K562 (cell line): ENCODE data around the gene OXLD1. TPM values are rescaled to one million over a fixed set of nuclear protein-coding genes. Genes with fewer than 3 reads are reported as not detected.

Experiments
- ATAC-seq: fragments of 200-7000 bp; cut with Tn5 transposase; 3 replicates; pipeline ENCODE4 v1.9.1; 2020; ENCODE audit warnings: moderate library complexity
- BruUV-seq: library from RNA; stranded (reverse); fragments of 400-500 nt; replicated peaks from 2 replicates; lab custom pipeline; 2021; lab: Mats Ljungman, UMichigan
- CTCF ChIA-PET: fragments of 300-600 bp; formaldehyde crosslinking; extraction: SDS; loops from one replicate; lab custom pipeline; 2021; ENCODE audit warnings: low intra/inter-chr PET ratio; lab: Yijun Ruan, JAX
- POLR2A ChIA-PET: fragments of 300-600, 350-650 bp; sonication (Branson Sonifier 250); formaldehyde crosslinking; extraction: SDS; loops from one replicate; lab custom pipeline; 2021; ENCODE audit warnings: antibody characterized with exemption, inconsistent platforms; lab: Yijun Ruan, JAX
- DNase-seq, 4 experiments: peaks; one replicate each; pipeline versions ENCODE4 v3.0.0 to v3.0.0-alpha.2; 2011 to 2018; ENCODE audit warnings: low spot score in 3 of 4, mixed read lengths in 3 of 4; ENCODE audit errors: extremely low read depth in 1 of 4
- FAIRE-seq: peaks from 2 replicates; lab custom pipeline; 2011; peaks lifted over from hg19 to GRCh38; lab: Jason Lieb, UNC
- H2AFZ ChIP-seq: 2 replicates; pipeline ENCODE4 v1.6.0; 2011; ENCODE audit warnings: low read depth, low read length, control low read depth, inconsistent platforms
- H3K27ac ChIP-seq: fragments of 200-600 bp; 3 replicates; pipeline ENCODE4 v1.8.0; 2011; ENCODE audit warnings: low read depth, mild to moderate bottlenecking, control low read depth, inconsistent platforms, low read length, moderate library complexity, mixed read lengths; ENCODE audit errors: extremely low read depth
- H3K27me3 ChIP-seq, 2 experiments: fragments of 300-600 bp in 1 of 2; 2 replicates in 1 of 2; 3 replicates in 1 of 2; pipeline versions ENCODE4 v1.6.0 to v1.8.0; 2011; ENCODE audit warnings: inconsistent platforms in 2 of 2, low read length in 2 of 2, mild to moderate bottlenecking in 1 of 2, mixed read lengths in 1 of 2, moderate library complexity in 1 of 2; ENCODE audit not compliant: control insufficient read depth in 2 of 2, insufficient read depth in 2 of 2
- H3K36me3 ChIP-seq: fragments of 300-600 bp; 3 replicates; pipeline ENCODE4 v1.8.0; 2011; ENCODE audit warnings: mild to moderate bottlenecking, low read length, inconsistent platforms; ENCODE audit not compliant: control insufficient read depth, insufficient read depth
- H3K4me1 ChIP-seq, 2 experiments: fragments of 200-600 bp in 1 of 2; replicated peaks in 1 of 2; 2 replicates in 1 of 2; 3 replicates in 1 of 2; pipeline versions ENCODE4 v1.5.1 to v1.8.0; 2011; ENCODE audit warnings: inconsistent platforms in 2 of 2, low read length in 2 of 2, mild to moderate bottlenecking in 1 of 2, mixed read lengths in 1 of 2, moderate library complexity in 1 of 2; ENCODE audit not compliant: control insufficient read depth in 2 of 2, insufficient read depth in 2 of 2
- H3K4me2 ChIP-seq: 2 replicates; pipeline ENCODE4 v1.6.1; 2011; ENCODE audit warnings: low read length, control low read depth, inconsistent platforms, mixed read lengths; ENCODE audit not compliant: insufficient read depth
- H3K4me3 ChIP-seq: fragments of 200-600 bp; sonication (generic), shearing (Covaris generic); 2 replicates; pipeline ENCODE4 v1.5.1; 2016; ENCODE audit warnings: control low read depth, inconsistent platforms
- H3K79me2 ChIP-seq: fragments of 200-600 bp; 3 replicates; pipeline ENCODE4 v1.8.0; 2011; ENCODE audit warnings: low read length, inconsistent platforms; ENCODE audit not compliant: control insufficient read depth, insufficient read depth
- H3K9ac ChIP-seq, 2 experiments: 2 replicates each; pipeline versions ENCODE4 v1.6.0 to v1.6.1; 2011; ENCODE audit warnings: low read depth in 2 of 2, low read length in 2 of 2, control low read depth in 1 of 2, inconsistent platforms in 1 of 2, mild to moderate bottlenecking in 1 of 2, mixed read lengths in 1 of 2; ENCODE audit not compliant: insufficient read depth in 1 of 2
- H3K9me1 ChIP-seq: one replicate; pipeline ENCODE4 v1.6.0; 2011; ENCODE audit warnings: inconsistent platforms, mild to moderate bottlenecking, low read length, moderate library complexity; ENCODE audit not compliant: control insufficient read depth, insufficient read depth
- H3K9me3 ChIP-seq: replicated peaks from 2 replicates; pipeline ENCODE4 v1.5.1; 2011; ENCODE audit warnings: low read depth, low read length, inconsistent platforms; ENCODE audit not compliant: control insufficient read depth, insufficient read depth
- H4K20me1 ChIP-seq: replicated peaks from 2 replicates; pipeline ENCODE4 v1.6.1; 2011; ENCODE audit warnings: low read length, inconsistent platforms, mixed read lengths; ENCODE audit not compliant: control insufficient read depth, insufficient read depth
- ARNT ChIP-seq, 2 experiments: fragments of 450-650 bp; IDR thresholded peaks; 2 replicates each; pipeline ENCODE4 v1.6.1; 2016; ENCODE audit warnings: mild to moderate bottlenecking in 1 of 2
- CREB1 ChIP-seq, 2 experiments: sonication (generic) in 1 of 2; formaldehyde crosslinking in 1 of 2; IDR thresholded peaks; 2 replicates each; pipeline versions ENCODE4 v1.6.1 to v1.8.0; 2012 to 2022; ENCODE audit warnings: inconsistent platforms in 1 of 2, mild to moderate bottlenecking in 1 of 2, missing genetic modification reagents in 1 of 2, moderate library complexity in 1 of 2
- EP300 ChIP-seq: IDR thresholded peaks from 2 replicates; pipeline ENCODE4 v1.6.1; 2012; ENCODE audit warnings: low read length, improper control_type of control experiment
- EP400 ChIP-seq: fragments of 450-650 bp; IDR thresholded peaks from 2 replicates; pipeline ENCODE4 v1.6.1; 2017; ENCODE audit warnings: antibody characterized with exemption, mild to moderate bottlenecking, moderate library complexity
- FOXA3 ChIP-seq, 2 experiments: fragments of 450-650 bp in 1 of 2; sonication (generic) in 1 of 2; formaldehyde crosslinking; IDR thresholded peaks in 1 of 2; conservative IDR thresholded peaks in 1 of 2; 2 replicates each; pipeline versions ENCODE4 v1.4.0 to v1.8.0; 2020 to 2022; ENCODE audit warnings: mild to moderate bottlenecking in 2 of 2, missing genetic modification reagents in 1 of 2
- GABPB2 ChIP-seq: fragments of 250-450 bp; sonication (Bioruptor Pico); conservative IDR thresholded peaks from 2 replicates; pipeline ENCODE4 v1.5.1; 2021; ENCODE audit warnings: mild to moderate bottlenecking
- KLF16 ChIP-seq: IDR thresholded peaks from 2 replicates; pipeline ENCODE4 v1.6.1; 2016; ENCODE audit warnings: antibody characterized with exemption
- MAX ChIP-seq: sonication (generic); formaldehyde crosslinking; IDR thresholded peaks from 2 replicates; pipeline ENCODE4 v1.9.0; 2022; ENCODE audit warnings: mild to moderate bottlenecking, missing genetic modification reagents
- NCOA2 ChIP-seq, 2 experiments: fragments of 450-650 bp; IDR thresholded peaks; 2 replicates each; pipeline ENCODE4 v1.6.1; 2018; ENCODE audit warnings: mild to moderate bottlenecking in 2 of 2, moderate library complexity in 1 of 2; ENCODE audit not compliant: partially characterized antibody in 2 of 2
- PREB ChIP-seq: sonication (generic); formaldehyde crosslinking; IDR thresholded peaks from 2 replicates; pipeline ENCODE4 v1.8.1; 2023; ENCODE audit warnings: mild to moderate bottlenecking, missing genetic modification reagents
- PURB ChIP-seq: sonication (generic); formaldehyde crosslinking; IDR thresholded peaks from 2 replicates; pipeline ENCODE4 v1.9.0; 2021; ENCODE audit warnings: low read depth, mild to moderate bottlenecking, missing genetic modification reagents
- SMC3 ChIP-seq: conservative IDR thresholded peaks from 2 replicates; pipeline ENCODE4 v1.6.1; 2011; ENCODE audit warnings: low read depth, low read length, improper control_type of control experiment; ENCODE audit not compliant: insufficient read depth
- USF2 ChIP-seq: sonication (generic); formaldehyde crosslinking; IDR thresholded peaks from 2 replicates; pipeline ENCODE4 v1.5.0; 2020; ENCODE audit warnings: missing genetic modification reagents
- ZKSCAN8 ChIP-seq: fragments of 200-800 bp; sonication (Bioruptor generic); IDR thresholded peaks from 2 replicates; pipeline ENCODE4 v1.6.1; 2016; ENCODE audit warnings: missing genetic modification characterization, missing compliant biosample characterization
- ZNF232 ChIP-seq: sonication (generic); formaldehyde crosslinking; IDR thresholded peaks from 2 replicates; pipeline ENCODE4 v1.8.0; 2022; ENCODE audit warnings: mild to moderate bottlenecking, missing genetic modification reagents
- ZNF75A ChIP-seq: fragments of 450-650 bp; formaldehyde crosslinking; IDR thresholded peaks from 2 replicates; pipeline ENCODE4 v1.4.0; 2020; ENCODE audit warnings: mild to moderate bottlenecking
- WGBS: fragments of 100-300 bp; shearing (Covaris generic); methylation state at CpG from one replicate; pipeline ENCODE4 v1.1.6; 2016; ENCODE audit warnings: low coverage, mixed read lengths; ENCODE audit not compliant: insufficient coverage; ENCODE audit errors: missing lambda C conversion rate; 5-methylcytosine and 5-hydroxymethylcytosine counted together
- in situ Hi-C: fragments of 300-500 bp; cut with MboI; formaldehyde crosslinking; loops from 4 replicates; pipeline ENCODE4 v1.15.0; 2018; ENCODE audit warnings: inconsistent platforms, mixed read lengths
- intact Hi-C: fragments of 100-400 bp; cut with micrococcal nuclease; formaldehyde crosslinking; loops from 2 replicates; pipeline ENCODE4 v1.14.2; 2022
- polyA plus RNA-seq, 8 experiments: library from polyadenylated mRNA; depleted of rRNA in 4 of 8; stranded (reverse) in 5 of 8; unstranded in 3 of 8; fragments of >200 nt; fragmentation: Nextera tagmentation in 2 of 8; fragmentation: Illumina TruSeq in 1 of 8; extraction: Ambion mirVana in 2 of 8; extraction: Trizol in 1 of 8; gene quantifications; 2 replicates each; pipeline versions ENCODE4 v1.2.1 to v1.2.3, GENCODE V29; 2011 to 2014; ENCODE audit warnings: inconsistent platforms in 1 of 8, missing spikeins in 1 of 8
- total RNA-seq, 7 experiments: library from RNA; depleted of rRNA in 6 of 7; stranded (reverse); fragments of >200 nt in 6 of 7; fragmentation: Illumina TruSeq in 2 of 7; extraction: Trizol in 2 of 7; gene quantifications; 2 replicates each; pipeline versions ENCODE4 v1.2.1 to v1.2.3, GENCODE V29; 2011 to 2021; ENCODE audit warnings: low replicate concordance in 1 of 7
- TF ChIP-seq, protein P1 (sequence below): fragments of 250-450 bp; sonication (Bioruptor Pico); IDR thresholded peaks from 2 replicates; pipeline ENCODE4 v1.4.0; 2020; ENCODE audit warnings: mild to moderate bottlenecking, moderate library complexity

OXLD1 gene
- total and polyA plus RNA-seq, 9 of the 15 experiments (the other 6 are each of a cell fraction or from before 2014, with no cell fraction given) = 4.4 to 115 (median 29.3) TPM

- no peaks in the 10 kb centered on the region for H3K9me3 ChIP-seq
- peak overlapping the region; percentile 94 to 96 for H3K9ac ChIP-seq
- ChIA-PET CTCF (no interaction called here), POLR2A (interaction anchor here (0.6 to 3.5 kb wide), 10 partner anchors 9 to 1079 kb away, joined by 3 to 39 read pairs (median 6); partner anchors contain the start of genes CCDC137, MRPL12 and OXLD1)
- peaks cover 59% of the 10 kb centered on the region; the same call in 2 of the 3 replicates for H3K36me3 ChIP-seq
- H3K4me2 ChIP-seq = peak overlapping the region; percentile 96
- peak overlapping the region; percentile 95 for H3K27ac ChIP-seq
- H3K79me2 ChIP-seq = peaks cover 55% of the 10 kb centered on the region
- no peak overlapping the region for H2AFZ ChIP-seq
- intact Hi-C loops = no loop called here
- H3K4me1 ChIP-seq = peaks cover 13 to 66% of the 10 kb centered on the region in 2 experiments
- WGBS = under 1% methylated on average over 16 of the region's 16 CpGs
- H3K9me1 ChIP-seq = peaks cover 6% of the 10 kb centered on the region
- H4K20me1 ChIP-seq = peaks cover 16% of the 10 kb centered on the region; the same call in 1 of the 2 replicates
- TSS peak; percentile 68 for BruUV-seq
- H3K4me3 ChIP-seq = peak overlapping the region; percentile 96
- DNase-seq = peak in 2 of 4 experiments; percentile 61 to 68
- H3K27me3 ChIP-seq = no peaks in the 10 kb centered on the region
- peak; percentile 44 for FAIRE-seq
- ATAC-seq = no peak
- in situ Hi-C loops = no loop called here
- TF ChIP-seq ARNT (IDR thresholded peaks at IDR 0.05) (peak in 1 of 2 experiments; percentile 51; a peak in 1 of 4 replicates), EP300 (no peak), CREB1 (IDR thresholded peaks at IDR 0.05) (no peak), CREB1 (CRISPR knock-in tag; IDR thresholded peaks at IDR 0.05) (peak; percentile 37; the same call in 1 of the 2 replicates), NCOA2 (IDR thresholded peaks at IDR 0.05; ENCODE audit: partially characterized antibody in 2 of 2) (no peak), KLF16 (no peak), SMC3 (no peak), ZNF232 (CRISPR knock-in tag) (peak; percentile 63; the same call in 1 of the 2 replicates), USF2 (peak; percentile 43; the same call in 1 of the 2 replicates), PREB (CRISPR knock-in tag) (no peak), ZNF75A (CRISPR knock-in tag) (no peak), MAX (CRISPR knock-in tag) (peak; percentile 97), FOXA3 (CRISPR knock-in tag; conservative IDR thresholded peaks at IDR 0.05 in 1 of 2, IDR thresholded peaks at IDR 0.05 in 1 of 2) (peak in 1 of 2 experiments; percentile 82; a peak in 2 of 4 replicates), ZKSCAN8 (CRISPR knock-in tag) (no peak), EP400 (peak; percentile 14), GABPB2 (CRISPR knock-in tag) (no peak), PURB (CRISPR knock-in tag) (no peak)
- TF ChIP-seq, protein P1, sequence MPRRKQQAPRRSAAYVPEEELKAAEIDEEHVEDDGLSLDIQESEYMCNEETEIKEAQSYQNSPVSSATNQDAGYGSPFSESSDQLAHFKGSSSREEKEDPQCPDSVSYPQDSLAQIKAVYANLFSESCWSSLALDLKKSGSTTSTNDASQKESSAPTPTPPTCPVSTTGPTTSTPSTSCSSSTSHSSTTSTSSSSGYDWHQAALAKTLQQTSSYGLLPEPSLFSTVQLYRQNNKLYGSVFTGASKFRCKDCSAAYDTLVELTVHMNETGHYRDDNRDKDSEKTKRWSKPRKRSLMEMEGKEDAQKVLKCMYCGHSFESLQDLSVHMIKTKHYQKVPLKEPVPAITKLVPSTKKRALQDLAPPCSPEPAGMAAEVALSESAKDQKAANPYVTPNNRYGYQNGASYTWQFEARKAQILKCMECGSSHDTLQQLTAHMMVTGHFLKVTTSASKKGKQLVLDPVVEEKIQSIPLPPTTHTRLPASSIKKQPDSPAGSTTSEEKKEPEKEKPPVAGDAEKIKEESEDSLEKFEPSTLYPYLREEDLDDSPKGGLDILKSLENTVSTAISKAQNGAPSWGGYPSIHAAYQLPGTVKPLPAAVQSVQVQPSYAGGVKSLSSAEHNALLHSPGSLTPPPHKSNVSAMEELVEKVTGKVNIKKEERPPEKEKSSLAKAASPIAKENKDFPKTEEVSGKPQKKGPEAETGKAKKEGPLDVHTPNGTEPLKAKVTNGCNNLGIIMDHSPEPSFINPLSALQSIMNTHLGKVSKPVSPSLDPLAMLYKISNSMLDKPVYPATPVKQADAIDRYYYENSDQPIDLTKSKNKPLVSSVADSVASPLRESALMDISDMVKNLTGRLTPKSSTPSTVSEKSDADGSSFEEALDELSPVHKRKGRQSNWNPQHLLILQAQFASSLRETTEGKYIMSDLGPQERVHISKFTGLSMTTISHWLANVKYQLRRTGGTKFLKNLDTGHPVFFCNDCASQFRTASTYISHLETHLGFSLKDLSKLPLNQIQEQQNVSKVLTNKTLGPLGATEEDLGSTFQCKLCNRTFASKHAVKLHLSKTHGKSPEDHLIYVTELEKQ (CRISPR knock-in tag) = no peak
Observed at GRCh38 chr17:81684442-81684911, 18.1 kb upstream of the OXLD1 start.
